B cell (primary cell): ENCODE data around the gene RBM42. TPM values are rescaled to one million over a fixed set of nuclear protein-coding genes. Genes with fewer than 3 reads are reported as not detected.

Experiments
- ATAC-seq: fragments of 200-7000 bp; cut with Tn5 transposase; one replicate; pipeline ENCODE4 v1.10.0; 2021; ENCODE audit warnings: low read depth, mild to moderate bottlenecking, moderate number of reproducible peaks, moderate library complexity
- CTCF ChIA-PET: fragments of 350-600 bp; sonication (Branson Sonifier 250); formaldehyde crosslinking; loops from one replicate; lab custom pipeline; 2021; ENCODE audit warnings: antibody characterized with exemption, inconsistent platforms; lab: Charles Lee
- POLR2A ChIA-PET: fragments of 350-600 bp; sonication (Branson Sonifier 250); formaldehyde crosslinking; loops from one replicate; lab custom pipeline; 2021; ENCODE audit warnings: antibody characterized with exemption; lab: Charles Lee
- DNase-seq: peaks from one replicate; pipeline ENCODE4 v3.0.0; 2013
- H2AFZ ChIP-seq: 2 replicates; pipeline ENCODE4 v1.6.1; 2012; ENCODE audit warnings: mild to moderate bottlenecking, low read depth, low read length; ENCODE audit not compliant: insufficient read depth, poor library complexity, severe bottlenecking
- H3K27ac ChIP-seq, 2 donors: 1 replicate in 1 of 2; 2 replicates in 1 of 2; pipeline ENCODE4 v1.5.1; 2012 to 2013; ENCODE audit warnings: low read length in 2 of 2, mild to moderate bottlenecking in 2 of 2, moderate library complexity in 1 of 2
- H3K27me3 ChIP-seq, 4 experiments: fragments of 200-600 bp in 1 of 4; sonication (generic) in 1 of 4; replicated peaks in 1 of 4; 1 replicate in 2 of 4; 2 replicates in 2 of 4; pipeline versions ENCODE4 v1.6.1 to v1.7.0; 2013 to 2016; ENCODE audit warnings: low read length in 3 of 4, mild to moderate bottlenecking in 2 of 4, mixed read lengths in 1 of 4, moderate library complexity in 1 of 4; ENCODE audit not compliant: insufficient read depth in 4 of 4, control insufficient read depth in 3 of 4; ENCODE audit errors: control extremely low read depth in 1 of 4
- H3K36me3 ChIP-seq, 2 experiments: replicated peaks in 1 of 2; 1 replicate in 1 of 2; 2 replicates in 1 of 2; pipeline versions ENCODE4 v1.6.1 to v1.7.1; 2013; ENCODE audit warnings: low read length in 1 of 2; ENCODE audit not compliant: insufficient read depth in 2 of 2, control insufficient read depth in 1 of 2; ENCODE audit errors: control extremely low read depth in 1 of 2, extremely low read depth in 1 of 2
- H3K4me1 ChIP-seq, 2 donors: fragments of 200-600 bp in 1 of 2; sonication (generic) in 1 of 2; 1 replicate in 1 of 2; 2 replicates in 1 of 2; pipeline versions ENCODE4 v1.5.1 to v1.6.1; 2013 to 2017; ENCODE audit warnings: low read length in 2 of 2; ENCODE audit not compliant: control insufficient read depth in 2 of 2, insufficient read depth in 2 of 2
- H3K4me2 ChIP-seq: replicated peaks from 2 replicates; pipeline ENCODE3; 2012; ENCODE audit warnings: mild to moderate bottlenecking, low read depth, low read length; ENCODE audit not compliant: poor library complexity, severe bottlenecking
- H3K4me3 ChIP-seq, 5 experiments: fragments of 200-600 bp in 1 of 5; sonication (generic) in 1 of 5; 1 replicate in 3 of 5; 2 replicates in 2 of 5; pipeline versions ENCODE4 v1.5.1 to v1.7.0; 2011 to 2016; ENCODE audit warnings: low read length in 4 of 5, mild to moderate bottlenecking in 4 of 5, low read depth in 2 of 5, control low read depth in 1 of 5, moderate library complexity in 1 of 5; ENCODE audit not compliant: insufficient read depth in 1 of 5; ENCODE audit errors: control extremely low read depth in 1 of 5, extremely low read depth in 1 of 5
- H3K79me2 ChIP-seq: fragments of 200-600 bp; sonication (generic); one replicate; pipeline ENCODE4 v1.6.0; 2016; ENCODE audit warnings: low read length; ENCODE audit not compliant: control insufficient read depth, insufficient read depth
- H3K9ac ChIP-seq: fragments of 200-600 bp; sonication (generic); 2 replicates; pipeline ENCODE4 v1.6.1; 2017; ENCODE audit warnings: mild to moderate bottlenecking, low read length, moderate library complexity
- H3K9me3 ChIP-seq, 3 donors: one replicate each; pipeline versions ENCODE4 v1.6.1 to v1.7.1; 2013; ENCODE audit warnings: low read length in 2 of 3; ENCODE audit not compliant: control insufficient read depth in 2 of 3, insufficient read depth in 1 of 3; ENCODE audit errors: control extremely low read depth in 1 of 3
- H4K20me1 ChIP-seq: 2 replicates; pipeline ENCODE4 v1.6.0; 2012; ENCODE audit warnings: mild to moderate bottlenecking, low read length; ENCODE audit not compliant: insufficient read depth, control insufficient read depth, poor library complexity, severe bottlenecking
- H3K27ac Mint-ChIP-seq: one replicate; pipeline ENCODE4 v1.8.0; 2021; ENCODE audit warnings: mixed read lengths
- H3K27me3 Mint-ChIP-seq: one replicate; pipeline ENCODE4 v1.8.0; 2021; ENCODE audit warnings: mixed read lengths
- H3K4me1 Mint-ChIP-seq: one replicate; pipeline ENCODE4 v1.8.0; 2021; ENCODE audit warnings: mixed read lengths
- H3K4me3 Mint-ChIP-seq: one replicate; pipeline ENCODE4 v1.8.0; 2021; ENCODE audit warnings: mixed read lengths
- H3K9me3 Mint-ChIP-seq: one replicate; pipeline ENCODE4 v1.8.0; 2022; ENCODE audit warnings: mixed read lengths; ENCODE audit not compliant: insufficient read depth
- EZH2 ChIP-seq: IDR thresholded peaks from 2 replicates; pipeline ENCODE4 v1.6.1; 2012; ENCODE audit warnings: borderline replicate concordance, low read depth, mild to moderate bottlenecking, moderate library complexity, low read length; ENCODE audit not compliant: insufficient read depth, poor library complexity, severe bottlenecking
- WGBS: methylation state at CpG from one replicate; pipeline ENCODE4 v1.1.5; 2013; ENCODE audit warnings: missing lambda C conversion rate; ENCODE audit not compliant: insufficient coverage; 5-methylcytosine and 5-hydroxymethylcytosine counted together
- intact Hi-C: fragments of 100-400 bp; cut with micrococcal nuclease; formaldehyde crosslinking; loops from one replicate; pipeline ENCODE4 v1.10.0; 2022
- polyA plus RNA-seq: library from polyadenylated mRNA; depleted of rRNA; stranded (reverse); fragments of >200 nt; gene quantifications from 2 replicates; pipeline ENCODE4 v1.2.3, GENCODE V29; 2012
- total RNA-seq, 2 donors: library from RNA; stranded (reverse); fragments of 120-200 nt in 1 of 2; gene quantifications; 1 replicate in 1 of 2; 2 replicates in 1 of 2; pipeline versions ENCODE4 v1.2.3 to v1.2.4, GENCODE V29; 2013 to 2022
- TF ChIP-seq, protein P1 (sequence below): fragments of 200-600 bp; IDR thresholded peaks from one replicate; pipeline ENCODE4 v1.8.0; 2022; ENCODE audit warnings: antibody characterized with exemption, mild to moderate bottlenecking

The RBM42 gene
- total and polyA plus RNA-seq, 2 donors (not counting 1 experiment from before 2014, with no cell fraction given) = 42.1 to 52.0 TPM

GRCh38 chr19:35609851-35610353 lies 18.9 kb upstream of the RBM42 start:
- Histone ChIP-seq H3K4me3 (peak overlapping the region in 3 of 5 experiments; percentile 14 to 21 (median 15)), H3K9ac (peak overlapping the region; percentile 12), H4K20me1 (no peaks in the 10 kb centered on the region), H3K27me3 (no peaks in the 10 kb centered on the region), H3K36me3 (peaks cover 0 to 2% of the 10 kb centered on the region in 2 experiments), H3K9me3 (peaks cover 0 to 13% (median 8%) of the 10 kb centered on the region in 3 donors), H3K4me1 (peaks cover 38 to 53% of the 10 kb centered on the region in 2 donors), H3K27ac (peak overlapping the region; percentile 99), H2AFZ (peak overlapping the region; percentile 64), H3K4me2 (peak overlapping the region; percentile 66), H3K79me2 (peaks cover 11% of the 10 kb centered on the region)
- peak; percentile 89 for DNase-seq
- Mint-ChIP-seq H3K9me3 (no peaks in the 10 kb centered on the region), H3K27me3 (no peaks in the 10 kb centered on the region), H3K27ac (peak overlapping the region; percentile 97), H3K4me1 (peaks cover 44% of the 10 kb centered on the region), H3K4me3 (peak overlapping the region; percentile 60)
- WGBS = 19% methylated on average over 5 of the region's 6 CpGs
- ChIA-PET POLR2A (interaction anchor here (0.8 to 1.2 kb wide), 2 partner anchors 20 to 136 kb away, joined by 4 to 5 read pairs; partner anchors contain the start of genes PSENEN and U2AF1L4), CTCF (interaction anchor here (0.6 to 2.6 kb wide), 3 partner anchors 60 to 290 kb away, joined by 3 to 9 read pairs (median 5); no protein-coding TSS in a partner anchor)
- intact Hi-C loops = no loop called here
- peak; percentile 51 for ATAC-seq
- TF ChIP-seq, protein P1, sequence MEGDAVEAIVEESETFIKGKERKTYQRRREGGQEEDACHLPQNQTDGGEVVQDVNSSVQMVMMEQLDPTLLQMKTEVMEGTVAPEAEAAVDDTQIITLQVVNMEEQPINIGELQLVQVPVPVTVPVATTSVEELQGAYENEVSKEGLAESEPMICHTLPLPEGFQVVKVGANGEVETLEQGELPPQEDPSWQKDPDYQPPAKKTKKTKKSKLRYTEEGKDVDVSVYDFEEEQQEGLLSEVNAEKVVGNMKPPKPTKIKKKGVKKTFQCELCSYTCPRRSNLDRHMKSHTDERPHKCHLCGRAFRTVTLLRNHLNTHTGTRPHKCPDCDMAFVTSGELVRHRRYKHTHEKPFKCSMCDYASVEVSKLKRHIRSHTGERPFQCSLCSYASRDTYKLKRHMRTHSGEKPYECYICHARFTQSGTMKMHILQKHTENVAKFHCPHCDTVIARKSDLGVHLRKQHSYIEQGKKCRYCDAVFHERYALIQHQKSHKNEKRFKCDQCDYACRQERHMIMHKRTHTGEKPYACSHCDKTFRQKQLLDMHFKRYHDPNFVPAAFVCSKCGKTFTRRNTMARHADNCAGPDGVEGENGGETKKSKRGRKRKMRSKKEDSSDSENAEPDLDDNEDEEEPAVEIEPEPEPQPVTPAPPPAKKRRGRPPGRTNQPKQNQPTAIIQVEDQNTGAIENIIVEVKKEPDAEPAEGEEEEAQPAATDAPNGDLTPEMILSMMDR = no peak
- no peak for TF ChIP-seq EZH2

GRCh38 chr19:35612224-35612558 lies 16.6 kb upstream of the RBM42 start:
- Histone ChIP-seq H3K9me3 (peaks cover 0 to 13% (median 8%) of the 10 kb centered on the region in 3 donors), H4K20me1 (no peaks in the 10 kb centered on the region), H3K27me3 (no peaks in the 10 kb centered on the region), H3K4me1 (peaks cover 38 to 53% of the 10 kb centered on the region in 2 donors), H3K79me2 (peaks cover 11% of the 10 kb centered on the region), H3K27ac (peak overlapping the region; percentile 76 to 77), H3K9ac (peak overlapping the region; percentile 83), H3K4me2 (peak overlapping the region; percentile 93), H3K36me3 (peaks cover 0 to 13% of the 10 kb centered on the region in 2 experiments), H2AFZ (no peak overlapping the region), H3K4me3 (peak overlapping the region in 4 of 5 experiments; percentile 62 to 87 (median 79))
- CTCF ChIA-PET = interaction anchor here (1.0 kb wide), 1 partner anchor 28 kb away, joined by 3 read pairs; no protein-coding TSS in a partner anchor
- intact Hi-C loops = loop anchor here (1.0 kb wide), 7 partner anchors 16 to 442 kb away; partner anchors contain the start of genes COX6B1, THAP8, TMEM147 and WDR62
- 0% methylated on average over 3 of the region's 9 CpGs for WGBS
- no peak for DNase-seq
- ATAC-seq = no peak
- H3K9me3 Mint-ChIP-seq = no peaks in the 10 kb centered on the region
- H3K27me3 Mint-ChIP-seq = no peaks in the 10 kb centered on the region
- POLR2A ChIA-PET = interaction anchor here (1.3 kb wide), 2 partner anchors 32 to 36 kb away, joined by 3 to 5 read pairs; partner anchors contain the start of gene COX6B1
- TF ChIP-seq, protein P1 = no peak
- no peak for TF ChIP-seq EZH2
- H3K4me1 Mint-ChIP-seq = peaks cover 44% of the 10 kb centered on the region
- H3K27ac Mint-ChIP-seq = peak overlapping the region; percentile 98
- peak overlapping the region; percentile 92 for H3K4me3 Mint-ChIP-seq
